CD4-positive, alpha-beta memory T cell (primary cell): ENCODE data around the gene ABL1. TPM values are rescaled to one million over a fixed set of nuclear protein-coding genes. Genes with fewer than 3 reads are reported as not detected.
A peak's percentile ranks its signal among the peaks of the same experiment; 100 is the strongest.

Experiments
- CTCF ChIA-PET: fragments of 350-600 bp; sonication (Branson Sonifier 250); formaldehyde crosslinking; loops from one replicate; lab custom pipeline; 2021; ENCODE audit warnings: inconsistent platforms; ENCODE audit not compliant: partially characterized antibody; lab: Charles Lee
- POLR2A ChIA-PET: fragments of 350-600 bp; sonication (Branson Sonifier 250); formaldehyde crosslinking; loops from one replicate; lab custom pipeline; 2021; ENCODE audit not compliant: partially characterized antibody; lab: Charles Lee
- DNase-seq, 5 donors: peaks; one replicate each; pipeline versions ENCODE4 v3.0.0 to v3.0.0-alpha.2; 2020 to 2022; ENCODE audit warnings: mixed read lengths in 1 of 5
- H3K27ac ChIP-seq: one replicate; pipeline ENCODE4 v1.7.0; 2013; ENCODE audit warnings: low read depth, low read length
- H3K27me3 ChIP-seq: 2 replicates; pipeline ENCODE4 v1.7.0; 2013; ENCODE audit warnings: mild to moderate bottlenecking, low read length, moderate library complexity; ENCODE audit not compliant: insufficient read depth
- H3K36me3 ChIP-seq: 2 replicates; pipeline ENCODE4 v1.7.0; 2013; ENCODE audit warnings: mild to moderate bottlenecking, low read length, moderate library complexity; ENCODE audit not compliant: insufficient read depth
- H3K4me1 ChIP-seq: 2 replicates; pipeline ENCODE4 v1.7.0; 2013; ENCODE audit warnings: mild to moderate bottlenecking, low read length, moderate library complexity; ENCODE audit not compliant: insufficient read depth
- H3K4me3 ChIP-seq, 2 donors: one replicate each; pipeline ENCODE4 v1.7.0; 2013; ENCODE audit warnings: low read length in 2 of 2, mild to moderate bottlenecking in 1 of 2
- H3K9me3 ChIP-seq, 2 donors: one replicate each; pipeline ENCODE4 v1.7.0; 2013; ENCODE audit warnings: low read length in 2 of 2, control low read depth in 1 of 2; ENCODE audit not compliant: control insufficient read depth in 1 of 2
- H3K27ac Mint-ChIP-seq, 7 donors: one replicate each; pipeline ENCODE4 v1.8.0; 2020 to 2021; ENCODE audit warnings: mixed read lengths in 7 of 7, mild to moderate bottlenecking in 6 of 7, inconsistent platforms in 3 of 7, moderate library complexity in 3 of 7
- H3K27me3 Mint-ChIP-seq, 2 donors: one replicate each; pipeline ENCODE4 v1.8.0; 2020 to 2021; ENCODE audit warnings: mixed read lengths in 2 of 2
- H3K36me3 Mint-ChIP-seq, 2 donors: one replicate each; pipeline ENCODE4 v1.8.0; 2020 to 2021; ENCODE audit warnings: mixed read lengths in 2 of 2, inconsistent platforms in 1 of 2, mild to moderate bottlenecking in 1 of 2
- H3K4me1 Mint-ChIP-seq, 4 donors: one replicate each; pipeline ENCODE4 v1.8.0; 2020 to 2021; ENCODE audit warnings: mixed read lengths in 4 of 4, mild to moderate bottlenecking in 1 of 4
- H3K4me3 Mint-ChIP-seq, 8 donors: one replicate each; pipeline ENCODE4 v1.8.0; 2020 to 2021; ENCODE audit warnings: mixed read lengths in 8 of 8, mild to moderate bottlenecking in 7 of 8, moderate library complexity in 6 of 8, inconsistent platforms in 3 of 8
- H3K9me3 Mint-ChIP-seq, 8 donors: one replicate each; pipeline ENCODE4 v1.8.0; 2020 to 2021; ENCODE audit warnings: mixed read lengths in 8 of 8, mild to moderate bottlenecking in 5 of 8, inconsistent platforms in 3 of 8, moderate library complexity in 1 of 8
- intact Hi-C: fragments of 100-400 bp; cut with micrococcal nuclease; formaldehyde crosslinking; loops from one replicate; pipeline ENCODE4 v1.15.1; 2023
- polyA plus RNA-seq, 2 donors: library from polyadenylated mRNA; unstranded; fragments of 300-500 nt; fragmentation: Illumina TruSeq; gene quantifications; one replicate each; pipeline ENCODE4 v1.2.3, GENCODE V29; 2021
- total RNA-seq, 2 experiments: library from RNA; stranded (reverse); gene quantifications; one replicate each; pipeline ENCODE4 v1.2.3, GENCODE V29; 2021

Gene ABL1
- total and polyA plus RNA-seq, 4 experiments from 2014 or later: 3.2 to 34.4 (median 23.0) TPM

DNA sequence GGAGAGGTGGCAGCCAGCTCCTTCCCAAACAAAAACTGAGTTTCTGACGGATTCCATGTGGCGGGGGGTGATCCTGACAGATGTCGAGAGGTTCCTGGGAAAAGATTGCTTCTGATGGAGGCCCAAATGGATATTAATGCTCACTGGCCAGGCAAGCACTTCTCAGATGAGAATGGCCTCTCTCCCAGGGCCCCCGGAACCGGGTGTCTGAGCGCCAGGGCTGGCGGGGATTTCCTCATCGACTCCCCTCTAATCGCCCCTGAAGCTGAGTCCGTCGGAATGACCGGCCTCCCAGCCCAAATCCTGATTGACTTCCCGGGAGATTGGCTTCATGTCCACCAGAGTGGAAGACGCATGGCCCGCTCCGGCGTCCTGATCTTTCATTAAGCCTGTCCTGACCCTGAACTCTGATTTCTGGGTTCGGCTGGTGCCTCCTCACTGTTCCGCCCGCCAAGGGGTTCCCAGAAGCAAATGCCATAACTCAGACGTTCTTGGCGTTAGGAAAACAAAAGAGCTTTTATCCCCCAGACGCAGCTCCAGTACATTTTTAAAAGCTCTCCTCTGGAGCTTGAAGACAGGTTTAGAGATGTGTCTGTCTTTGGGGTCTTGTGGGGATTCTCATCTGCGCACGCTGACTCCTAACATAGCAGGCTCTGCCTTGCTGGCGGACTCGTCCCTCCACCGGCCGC, 86.4 kb downstream of the ABL1 start:
- H3K9me3 ChIP-seq: no peaks in the 10 kb centered on the region
- intact Hi-C loops: no loop called here
- no peaks in the 10 kb centered on the region for H3K36me3 ChIP-seq
- no peak overlapping the region for H3K4me3 ChIP-seq
- POLR2A ChIA-PET: no interaction called here
- H3K4me1 ChIP-seq: no peaks in the 10 kb centered on the region
- no peaks in the 10 kb centered on the region for H3K4me1 Mint-ChIP-seq
- no peaks in the 10 kb centered on the region for H3K27me3 ChIP-seq
- peaks cover 6 to 8% of the 10 kb centered on the region in 2 donors for H3K27me3 Mint-ChIP-seq
- peak overlapping the region in 1 of 7 donors; percentile 22 for H3K27ac Mint-ChIP-seq
- no peaks in the 10 kb centered on the region for H3K36me3 Mint-ChIP-seq
- H3K27ac ChIP-seq: no peak overlapping the region
- H3K9me3 Mint-ChIP-seq: no peaks in the 10 kb centered on the region
- no peak overlapping the region for H3K4me3 Mint-ChIP-seq
- CTCF ChIA-PET: no interaction called here
- no peak for DNase-seq

DNA sequence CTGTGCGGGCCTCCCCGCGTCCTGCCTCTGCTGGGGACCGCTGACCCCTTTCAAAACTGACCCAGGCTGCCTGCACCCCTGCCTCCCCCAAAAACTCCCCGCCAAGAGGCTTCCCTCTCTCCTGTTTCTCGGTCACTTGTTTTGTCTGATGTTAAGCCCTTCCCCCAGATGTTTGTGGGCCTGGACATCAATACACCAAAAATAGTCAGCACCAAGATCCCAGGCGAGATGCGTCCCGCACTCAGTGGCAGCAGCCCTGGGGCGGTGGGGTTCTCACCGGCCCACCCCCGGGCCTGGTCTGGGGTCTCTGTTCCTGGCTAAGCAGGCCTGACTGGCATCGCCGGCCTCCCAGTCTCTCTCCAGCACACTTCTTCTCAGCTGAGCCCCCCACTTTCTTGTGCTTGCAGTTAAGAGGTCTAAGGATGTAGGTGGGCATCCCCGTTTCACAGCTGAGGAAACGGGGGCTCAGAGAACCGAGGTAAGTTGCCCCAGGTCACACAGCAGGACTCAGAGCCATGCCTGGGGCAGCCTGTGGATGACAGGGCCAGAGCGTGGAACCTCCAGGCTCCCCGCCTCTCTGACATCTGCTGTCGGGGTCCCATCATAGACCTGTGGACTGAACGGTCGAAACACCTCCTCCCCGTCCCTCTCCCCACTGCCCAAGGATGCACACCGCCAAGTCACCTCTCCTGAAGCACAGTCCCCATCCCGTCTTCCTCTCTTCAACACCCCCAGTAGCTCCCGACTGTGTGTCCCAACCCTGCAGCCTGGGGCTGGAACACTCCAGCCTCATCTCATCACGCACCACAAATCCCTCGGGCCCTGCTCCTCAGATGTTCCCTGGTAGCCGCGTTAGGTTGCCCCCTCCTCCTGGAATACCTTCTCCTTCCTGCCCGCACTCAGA, 87.2 kb downstream of the ABL1 start:
- Histone ChIP-seq H3K36me3 (no peaks in the 10 kb centered on the region), H3K4me3 (no peak overlapping the region), H3K4me1 (no peaks in the 10 kb centered on the region), H3K27me3 (no peaks in the 10 kb centered on the region), H3K9me3 (no peaks in the 10 kb centered on the region), H3K27ac (no peak overlapping the region)
- Mint-ChIP-seq H3K36me3 (no peaks in the 10 kb centered on the region), H3K27me3 (peaks cover 6 to 8% of the 10 kb centered on the region in 2 donors), H3K4me1 (no peaks in the 10 kb centered on the region), H3K27ac (no peak overlapping the region), H3K9me3 (no peaks in the 10 kb centered on the region), H3K4me3 (no peak overlapping the region)
- CTCF ChIA-PET: no interaction called here
- DNase-seq: peak in 1 of 5 donors; percentile 7
- POLR2A ChIA-PET: no interaction called here
- intact Hi-C loops: no loop called here

DNA sequence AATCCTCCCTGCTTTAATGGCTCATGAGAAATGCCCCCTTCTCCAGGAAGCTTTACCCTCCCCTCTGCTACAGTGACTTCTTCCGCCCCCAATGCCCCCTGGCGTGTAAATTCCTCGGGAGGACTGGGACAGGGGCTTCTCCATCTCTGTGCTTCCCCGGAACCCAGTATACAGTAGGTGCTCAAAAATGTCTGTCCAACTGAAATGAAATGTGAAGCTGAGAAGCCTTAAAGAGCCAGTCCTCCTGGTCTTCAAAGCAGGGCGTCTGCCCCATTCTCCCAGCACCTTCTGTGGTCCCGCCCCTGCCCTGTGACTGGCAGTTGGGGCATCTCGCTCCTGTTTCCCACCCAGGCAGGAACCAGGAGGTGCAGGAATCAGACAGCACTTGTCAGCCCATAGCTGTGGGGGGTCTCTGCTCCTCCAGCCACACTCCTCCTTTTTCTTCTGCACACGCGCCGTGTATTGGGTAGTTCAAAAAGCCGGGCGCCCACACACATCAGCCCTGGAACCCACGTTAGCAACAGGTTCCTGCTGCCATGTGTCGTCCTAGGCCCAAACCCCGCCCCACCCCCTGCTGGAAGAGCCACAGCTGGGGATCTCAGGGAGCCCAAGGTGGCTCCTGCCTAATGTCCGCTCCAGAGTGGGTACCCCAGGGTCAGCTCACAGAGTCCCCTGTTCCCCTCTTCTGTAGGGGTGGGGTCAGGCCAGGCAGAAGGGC, 88.0 kb downstream of the ABL1 start:
- intact Hi-C loops: no loop called here
- Histone ChIP-seq H3K9me3 (no peaks in the 10 kb centered on the region), H3K4me1 (no peaks in the 10 kb centered on the region), H3K27ac (no peak overlapping the region), H3K27me3 (no peaks in the 10 kb centered on the region), H3K4me3 (no peak overlapping the region), H3K36me3 (no peaks in the 10 kb centered on the region)
- Mint-ChIP-seq H3K4me3 (no peak overlapping the region), H3K36me3 (no peaks in the 10 kb centered on the region), H3K27me3 (peaks cover 6 to 8% of the 10 kb centered on the region in 2 donors), H3K9me3 (no peaks in the 10 kb centered on the region), H3K4me1 (no peaks in the 10 kb centered on the region), H3K27ac (no peak overlapping the region)
- DNase-seq: peak in 1 of 5 donors; percentile 19
- ChIA-PET POLR2A (no interaction called here), CTCF (no interaction called here)

DNA sequence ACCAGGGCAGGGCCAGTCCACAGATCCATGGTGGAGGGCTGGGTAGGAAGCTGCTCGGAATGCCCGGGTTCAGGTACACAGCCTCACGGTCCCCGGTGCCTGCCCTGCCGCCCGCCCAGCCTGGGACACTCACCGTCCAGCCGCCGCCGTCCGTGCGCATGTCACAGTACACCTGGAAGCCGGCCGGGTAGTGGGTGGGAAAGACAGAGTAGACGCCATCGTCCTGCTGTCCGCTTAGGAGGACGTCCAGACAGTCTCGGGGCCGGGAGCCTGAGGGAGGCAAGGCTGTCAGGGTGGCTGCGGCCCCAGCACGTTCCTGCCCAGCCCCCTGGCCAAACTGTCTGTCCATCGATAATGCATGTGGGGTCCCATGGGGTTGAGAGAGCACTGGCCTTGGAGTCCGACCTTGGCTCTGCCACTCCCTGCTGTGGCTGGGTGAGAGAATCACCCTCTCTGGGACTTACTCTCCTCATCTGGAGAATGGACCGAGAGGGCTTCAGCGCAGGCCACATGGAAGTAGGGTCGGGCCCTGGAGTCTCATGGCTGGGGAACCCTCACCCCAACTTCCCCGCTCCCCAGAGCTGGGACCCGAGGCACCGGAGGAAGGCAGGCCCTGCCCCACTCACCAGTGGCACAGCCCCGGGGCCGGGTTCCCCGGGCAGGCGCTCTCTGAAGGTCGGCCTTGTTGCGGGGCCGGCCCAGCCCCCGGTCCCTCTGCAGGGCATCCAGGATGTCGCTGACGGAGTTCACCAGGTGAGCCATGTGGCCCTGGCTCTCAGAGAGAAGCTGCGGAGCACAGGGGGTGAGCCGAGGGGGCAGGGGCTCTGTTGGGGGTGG, 88.8 kb downstream of the ABL1 start:
- H3K9me3 Mint-ChIP-seq: no peaks in the 10 kb centered on the region
- no peak overlapping the region for H3K27ac Mint-ChIP-seq
- H3K27ac ChIP-seq: no peak overlapping the region
- H3K4me3 ChIP-seq: no peak overlapping the region
- no peaks in the 10 kb centered on the region for H3K36me3 ChIP-seq
- intact Hi-C loops: no loop called here
- POLR2A ChIA-PET: no interaction called here
- H3K4me1 Mint-ChIP-seq: no peaks in the 10 kb centered on the region
- peak in 1 of 5 donors; percentile 24 for DNase-seq
- H3K27me3 Mint-ChIP-seq: peaks cover 6 to 8% of the 10 kb centered on the region in 2 donors
- no peaks in the 10 kb centered on the region for H3K9me3 ChIP-seq
- H3K4me1 ChIP-seq: no peaks in the 10 kb centered on the region
- CTCF ChIA-PET: no interaction called here
- no peaks in the 10 kb centered on the region for H3K27me3 ChIP-seq
- no peaks in the 10 kb centered on the region for H3K36me3 Mint-ChIP-seq
- H3K4me3 Mint-ChIP-seq: no peak overlapping the region

DNA sequence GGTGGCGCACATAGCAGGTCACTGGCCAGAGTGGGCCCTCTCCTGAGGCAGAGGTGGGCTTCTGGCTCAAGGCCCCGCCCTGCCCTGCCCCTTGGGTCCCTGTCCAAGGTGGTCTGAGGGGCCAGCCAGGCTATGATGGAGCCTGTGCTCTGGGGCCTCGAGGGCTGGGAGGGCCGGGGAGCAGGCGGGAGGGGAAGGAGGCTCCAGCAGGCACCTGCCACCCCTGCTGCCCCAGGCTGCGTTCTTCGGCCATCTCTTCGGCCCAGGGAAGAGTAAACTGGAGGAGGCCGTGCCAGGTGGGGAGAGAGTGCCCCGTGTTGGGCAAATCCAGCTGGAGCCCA, 89.4 kb downstream of the ABL1 start:
- ChIA-PET CTCF (no interaction called here), POLR2A (no interaction called here)
- Histone ChIP-seq H3K36me3 (no peaks in the 10 kb centered on the region), H3K9me3 (no peaks in the 10 kb centered on the region), H3K27me3 (no peaks in the 10 kb centered on the region), H3K4me1 (no peaks in the 10 kb centered on the region), H3K4me3 (no peak overlapping the region), H3K27ac (no peak overlapping the region)
- no peaks in the 10 kb centered on the region for H3K9me3 Mint-ChIP-seq
- peaks cover 6 to 8% of the 10 kb centered on the region in 2 donors for H3K27me3 Mint-ChIP-seq
- H3K36me3 Mint-ChIP-seq: no peaks in the 10 kb centered on the region
- H3K4me1 Mint-ChIP-seq: no peaks in the 10 kb centered on the region
- H3K4me3 Mint-ChIP-seq: no peak overlapping the region
- no peak for DNase-seq
- H3K27ac Mint-ChIP-seq: no peak overlapping the region
- intact Hi-C loops: no loop called here

DNA sequence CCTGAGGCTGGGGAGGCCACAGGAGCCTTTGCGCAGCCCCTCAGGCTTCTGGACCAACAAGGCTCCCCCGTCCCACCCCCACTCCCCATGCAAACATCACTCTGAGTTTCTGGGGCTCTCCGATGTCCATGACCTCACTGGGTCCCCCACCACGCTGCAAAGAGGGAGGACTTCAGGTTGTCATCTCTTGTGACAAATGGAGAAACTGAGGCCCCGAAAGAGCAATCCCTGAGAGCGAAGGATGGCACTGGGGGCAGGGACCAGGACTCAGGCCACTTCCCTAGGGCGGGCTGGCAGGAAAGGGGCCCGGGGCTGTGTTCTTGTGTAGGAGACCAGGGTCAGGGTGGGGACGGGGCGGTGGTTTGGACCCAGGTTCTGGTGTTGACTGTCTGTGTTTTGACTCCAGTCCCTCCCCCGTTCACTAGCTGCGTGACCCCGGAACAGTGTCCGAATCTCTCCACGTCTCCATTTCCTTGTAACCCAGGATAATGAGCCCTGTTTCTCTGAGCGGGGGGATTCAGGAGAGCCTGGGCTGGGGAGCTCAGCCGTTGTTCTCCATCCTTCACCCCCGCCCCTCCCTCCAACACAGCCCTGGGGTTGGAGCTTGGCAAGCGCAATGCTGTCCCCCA, 90.1 kb downstream of the ABL1 start:
- CTCF ChIA-PET: no interaction called here
- POLR2A ChIA-PET: no interaction called here
- Histone ChIP-seq H3K4me3 (no peak overlapping the region), H3K27me3 (no peaks in the 10 kb centered on the region), H3K27ac (no peak overlapping the region), H3K36me3 (no peaks in the 10 kb centered on the region), H3K9me3 (no peaks in the 10 kb centered on the region), H3K4me1 (no peaks in the 10 kb centered on the region)
- peak in 1 of 5 donors; percentile 15 for DNase-seq
- Mint-ChIP-seq H3K36me3 (no peaks in the 10 kb centered on the region), H3K4me1 (no peaks in the 10 kb centered on the region), H3K9me3 (no peaks in the 10 kb centered on the region), H3K4me3 (no peak overlapping the region), H3K27ac (no peak overlapping the region), H3K27me3 (peaks cover 6 to 11% of the 10 kb centered on the region in 2 donors)
- intact Hi-C loops: no loop called here
